Mononuclear cell (primary cell): ENCODE data around the gene SASH1. TPM values are rescaled to one million over a fixed set of nuclear protein-coding genes. Genes with fewer than 3 reads are reported as not detected.

ENCODE experiments used
- H3K27me3 ChIP-seq: 2 replicates; pipeline ENCODE4 v1.6.0; 2011; ENCODE audit warnings: low read length, control low read depth; ENCODE audit not compliant: insufficient read depth
- H3K4me1 ChIP-seq: 2 replicates; pipeline ENCODE4 v1.5.1; 2011; ENCODE audit warnings: mild to moderate bottlenecking, low read length, control low read depth; ENCODE audit not compliant: insufficient read depth
- H3K4me3 ChIP-seq: 2 replicates; pipeline ENCODE4 v1.5.1; 2011; ENCODE audit warnings: mild to moderate bottlenecking, low read length, moderate library complexity
- H3K9me3 ChIP-seq: 2 replicates; pipeline ENCODE4 v1.5.1; 2011; ENCODE audit warnings: low read depth, mild to moderate bottlenecking, control low read depth, low read length
- total RNA-seq: library from RNA; depleted of rRNA; stranded (reverse); fragments of >200 nt; gene quantifications from one replicate; pipeline ENCODE4 v1.2.3, GENCODE V29; 2012

Gene SASH1
- total RNA-seq, 1 donor: 1.7 TPM

- no peaks in the 10 kb centered on the region for H3K27me3 ChIP-seq
- no peaks in the 10 kb centered on the region for H3K4me1 ChIP-seq
- no peaks in the 10 kb centered on the region for H3K9me3 ChIP-seq
- no peak overlapping the region for H3K4me3 ChIP-seq
Observed at GRCh38 chr6:148455674-148456558, 113.3 kb downstream of the SASH1 start.

DNA sequence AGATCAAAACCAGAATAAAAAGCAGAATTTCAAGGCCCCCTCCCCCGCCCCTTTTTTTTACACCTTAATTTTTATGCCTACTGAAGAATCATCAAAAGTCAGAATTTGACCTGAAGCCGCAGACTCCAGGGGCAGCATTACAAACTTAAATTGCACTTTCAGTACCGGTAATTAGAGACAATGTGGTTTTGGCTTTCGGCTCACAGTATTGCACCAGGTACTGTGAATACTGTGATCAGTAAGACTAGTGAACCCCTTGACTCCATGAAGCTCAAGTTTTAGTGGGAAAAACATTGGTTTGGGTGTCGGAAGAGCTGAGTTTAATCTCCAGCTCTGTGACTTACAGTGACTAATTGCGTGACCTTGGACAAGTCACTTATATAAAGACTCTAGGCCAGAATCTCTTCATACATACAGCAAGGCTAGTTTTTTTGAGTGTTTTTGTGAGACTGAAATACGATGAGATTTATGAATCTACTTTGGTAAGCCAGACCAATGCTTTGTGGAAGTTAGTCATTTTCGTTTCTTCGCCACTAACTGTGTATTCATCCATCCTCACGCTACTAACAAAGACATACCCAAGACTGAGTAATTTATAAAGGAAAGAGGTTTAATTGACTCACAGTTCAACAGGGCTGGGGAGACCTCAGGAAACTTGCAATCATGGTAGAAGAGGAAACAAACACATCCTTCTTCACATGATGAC lies 114.7 kb downstream of the SASH1 start:
- Histone ChIP-seq H3K4me3 (no peak overlapping the region), H3K4me1 (no peaks in the 10 kb centered on the region), H3K9me3 (no peaks in the 10 kb centered on the region), H3K27me3 (no peaks in the 10 kb centered on the region)

DNA sequence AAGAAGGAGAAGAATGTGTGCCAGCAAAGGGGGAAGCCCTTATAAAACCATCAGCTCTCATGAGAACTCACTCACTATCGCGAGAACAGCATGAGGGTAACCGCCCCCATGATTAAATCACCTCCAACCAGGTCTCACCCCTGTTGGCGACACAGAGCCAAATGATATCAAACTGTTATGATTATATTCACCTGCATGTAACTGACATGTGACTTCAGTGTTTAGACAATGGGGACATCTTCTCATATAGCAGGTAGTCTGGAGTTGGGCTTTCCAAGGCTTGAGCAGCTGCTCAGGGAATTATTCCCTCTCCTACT lies 115.2 kb downstream of the SASH1 start:
- H3K4me1 ChIP-seq: no peaks in the 10 kb centered on the region
- H3K27me3 ChIP-seq: no peaks in the 10 kb centered on the region
- H3K9me3 ChIP-seq: no peaks in the 10 kb centered on the region
- H3K4me3 ChIP-seq: no peak overlapping the region

DNA sequence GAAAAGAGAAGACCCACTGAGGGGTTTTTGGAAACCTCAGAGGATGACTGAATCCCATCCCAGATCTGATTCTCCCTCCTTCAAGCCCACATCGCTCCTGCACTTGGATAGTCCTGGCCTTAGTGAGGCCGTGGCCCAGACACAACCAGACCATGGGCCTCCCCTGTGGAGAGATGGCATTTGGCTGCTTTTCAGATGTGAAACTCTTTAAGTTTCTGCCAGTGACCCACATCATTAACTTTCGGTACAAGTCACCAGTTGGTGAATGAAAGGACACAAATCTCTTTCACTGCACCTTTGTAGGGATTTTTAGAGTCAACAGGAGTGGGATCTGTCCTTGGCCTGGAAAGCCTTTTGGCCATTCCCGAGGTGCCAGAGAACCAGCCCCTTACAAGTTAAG lies 116.6 kb downstream of the SASH1 start:
- H3K4me1 ChIP-seq: no peaks in the 10 kb centered on the region
- no peaks in the 10 kb centered on the region for H3K27me3 ChIP-seq
- H3K9me3 ChIP-seq: no peaks in the 10 kb centered on the region
- H3K4me3 ChIP-seq: no peak overlapping the region

DNA sequence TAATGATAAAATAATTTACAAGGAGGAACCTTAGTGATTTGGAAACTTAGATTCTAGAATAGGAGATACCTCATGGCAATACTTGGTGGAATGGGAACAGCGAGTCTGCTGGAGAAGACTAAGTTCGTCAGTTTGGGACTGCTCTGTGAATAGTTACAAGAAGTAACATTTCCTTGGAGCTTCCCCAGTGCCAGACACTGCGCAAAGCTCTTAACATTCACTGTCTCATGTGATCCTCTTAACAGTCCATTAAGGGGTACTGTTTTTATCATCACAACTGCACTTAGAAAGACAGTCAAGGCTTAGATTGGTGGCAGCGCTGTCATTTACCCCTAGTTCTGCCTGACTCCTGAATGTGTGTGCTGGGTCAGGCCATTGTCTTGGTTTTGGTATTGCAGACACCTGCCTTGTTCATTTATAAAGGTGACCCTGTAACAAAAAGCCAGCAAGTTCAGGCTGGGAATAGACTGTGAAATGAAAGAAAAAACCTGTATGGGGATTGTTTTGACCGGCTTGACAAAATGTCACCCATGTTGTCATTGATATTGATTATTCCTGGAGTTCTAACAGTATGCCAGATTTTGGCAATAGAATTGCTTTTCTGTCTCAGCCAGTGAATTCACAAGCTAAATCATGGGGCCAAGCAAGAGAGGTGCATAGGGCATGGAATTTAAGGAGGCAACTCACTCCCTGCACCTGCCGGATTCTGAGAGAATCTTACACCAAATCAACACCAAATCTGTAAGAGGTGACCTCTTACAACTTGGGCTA lies 118.4 kb downstream of the SASH1 start:
- H3K9me3 ChIP-seq: no peaks in the 10 kb centered on the region
- no peaks in the 10 kb centered on the region for H3K27me3 ChIP-seq
- no peaks in the 10 kb centered on the region for H3K4me1 ChIP-seq
- H3K4me3 ChIP-seq: no peak overlapping the region

- H3K9me3 ChIP-seq: no peaks in the 10 kb centered on the region
- no peaks in the 10 kb centered on the region for H3K4me1 ChIP-seq
- no peak overlapping the region for H3K4me3 ChIP-seq
- H3K27me3 ChIP-seq: no peaks in the 10 kb centered on the region
Observed at GRCh38 chr6:148461986-148462577, 119.4 kb downstream of the SASH1 start.

DNA sequence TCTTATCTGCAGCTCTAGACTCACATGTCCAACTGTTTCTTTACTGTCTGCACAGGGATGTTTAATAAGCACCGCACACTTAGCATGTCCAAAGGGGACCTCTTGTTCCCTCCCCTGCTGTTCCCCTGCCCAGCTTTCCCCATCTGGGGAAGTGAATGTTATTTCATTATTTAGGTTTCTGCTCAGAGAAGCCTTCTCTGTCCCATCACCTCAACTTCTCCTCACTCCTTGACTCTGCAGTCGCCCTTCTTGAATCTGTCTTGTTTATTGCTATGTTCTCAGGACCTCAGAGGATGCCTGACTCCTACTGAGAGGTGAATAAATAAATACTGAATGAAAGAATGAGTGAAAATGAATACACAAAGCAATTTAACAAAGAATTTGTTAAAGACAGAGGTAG lies 121.0 kb downstream of the SASH1 start:
- Histone ChIP-seq H3K9me3 (no peaks in the 10 kb centered on the region), H3K27me3 (no peaks in the 10 kb centered on the region), H3K4me3 (no peak overlapping the region), H3K4me1 (no peaks in the 10 kb centered on the region)

GRCh38 chr6:148464319-148465010 lies 121.8 kb downstream of the SASH1 start:
- no peaks in the 10 kb centered on the region for H3K4me1 ChIP-seq
- no peak overlapping the region for H3K4me3 ChIP-seq
- no peaks in the 10 kb centered on the region for H3K27me3 ChIP-seq
- H3K9me3 ChIP-seq: no peaks in the 10 kb centered on the region

- no peaks in the 10 kb centered on the region for H3K9me3 ChIP-seq
- no peak overlapping the region for H3K4me3 ChIP-seq
Observed at GRCh38 chr6:148465011-148465335, 122.3 kb downstream of the SASH1 start.

DNA sequence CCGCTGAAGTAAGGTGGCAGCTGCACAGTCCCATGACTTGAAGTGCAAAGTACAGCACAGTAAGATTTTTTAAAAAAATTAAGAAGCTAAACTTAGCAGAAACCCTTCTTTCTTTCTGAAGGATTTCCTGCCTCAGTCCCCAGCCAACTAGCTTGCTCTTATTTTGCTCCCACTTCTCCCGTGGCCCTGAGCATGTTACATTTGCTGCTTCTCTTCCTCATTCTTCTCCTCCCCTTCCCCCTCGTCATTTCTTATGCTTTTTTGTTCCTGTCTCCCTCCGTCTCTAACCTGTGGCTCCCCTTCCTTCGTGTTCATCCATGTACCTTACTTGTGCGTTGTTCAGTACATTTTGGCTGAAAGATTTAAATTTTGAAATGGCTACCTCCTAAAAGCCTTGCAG lies 123.0 kb downstream of the SASH1 start:
- Histone ChIP-seq H3K9me3 (no peaks in the 10 kb centered on the region), H3K27me3 (no peaks in the 10 kb centered on the region), H3K4me3 (no peak overlapping the region), H3K4me1 (no peaks in the 10 kb centered on the region)

More at GRCh38 chr6:148465011-148465335, 122.3 kb downstream of the SASH1 start:
- Histone ChIP-seq H3K27me3 (no peaks in the 10 kb centered on the region), H3K4me1 (no peaks in the 10 kb centered on the region)

GRCh38 chr6:148466158-148466557 lies 123.5 kb downstream of the SASH1 start:
- H3K9me3 ChIP-seq: no peaks in the 10 kb centered on the region
- H3K27me3 ChIP-seq: no peaks in the 10 kb centered on the region
- H3K4me1 ChIP-seq: no peaks in the 10 kb centered on the region
- no peak overlapping the region for H3K4me3 ChIP-seq

- H3K4me3 ChIP-seq: no peak overlapping the region
- H3K4me1 ChIP-seq: no peaks in the 10 kb centered on the region
- H3K9me3 ChIP-seq: no peaks in the 10 kb centered on the region
- H3K27me3 ChIP-seq: no peaks in the 10 kb centered on the region
Observed at GRCh38 chr6:148467926-148468325, 125.3 kb downstream of the SASH1 start.

DNA sequence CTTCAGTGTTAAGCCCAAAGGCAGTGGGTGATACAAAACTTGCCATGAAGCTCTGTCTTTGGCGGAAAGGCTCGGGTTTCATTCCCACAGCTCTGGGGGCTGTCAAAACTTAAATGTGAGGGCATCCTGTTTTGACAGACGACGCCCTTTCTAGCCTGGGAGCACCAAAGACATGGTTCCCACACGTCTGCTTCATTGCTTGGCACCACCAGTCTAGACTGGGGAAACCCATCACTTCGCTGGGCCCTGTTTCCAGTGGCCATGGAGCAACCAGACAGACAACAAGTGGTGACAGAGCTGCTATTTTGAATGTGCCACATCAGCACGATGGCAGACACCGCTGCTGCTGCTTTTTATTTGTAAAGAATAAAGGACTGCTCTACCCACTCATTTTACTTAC lies 127.5 kb downstream of the SASH1 start:
- H3K27me3 ChIP-seq: no peaks in the 10 kb centered on the region
- H3K4me3 ChIP-seq: no peak overlapping the region
- no peaks in the 10 kb centered on the region for H3K9me3 ChIP-seq
- H3K4me1 ChIP-seq: no peaks in the 10 kb centered on the region

DNA sequence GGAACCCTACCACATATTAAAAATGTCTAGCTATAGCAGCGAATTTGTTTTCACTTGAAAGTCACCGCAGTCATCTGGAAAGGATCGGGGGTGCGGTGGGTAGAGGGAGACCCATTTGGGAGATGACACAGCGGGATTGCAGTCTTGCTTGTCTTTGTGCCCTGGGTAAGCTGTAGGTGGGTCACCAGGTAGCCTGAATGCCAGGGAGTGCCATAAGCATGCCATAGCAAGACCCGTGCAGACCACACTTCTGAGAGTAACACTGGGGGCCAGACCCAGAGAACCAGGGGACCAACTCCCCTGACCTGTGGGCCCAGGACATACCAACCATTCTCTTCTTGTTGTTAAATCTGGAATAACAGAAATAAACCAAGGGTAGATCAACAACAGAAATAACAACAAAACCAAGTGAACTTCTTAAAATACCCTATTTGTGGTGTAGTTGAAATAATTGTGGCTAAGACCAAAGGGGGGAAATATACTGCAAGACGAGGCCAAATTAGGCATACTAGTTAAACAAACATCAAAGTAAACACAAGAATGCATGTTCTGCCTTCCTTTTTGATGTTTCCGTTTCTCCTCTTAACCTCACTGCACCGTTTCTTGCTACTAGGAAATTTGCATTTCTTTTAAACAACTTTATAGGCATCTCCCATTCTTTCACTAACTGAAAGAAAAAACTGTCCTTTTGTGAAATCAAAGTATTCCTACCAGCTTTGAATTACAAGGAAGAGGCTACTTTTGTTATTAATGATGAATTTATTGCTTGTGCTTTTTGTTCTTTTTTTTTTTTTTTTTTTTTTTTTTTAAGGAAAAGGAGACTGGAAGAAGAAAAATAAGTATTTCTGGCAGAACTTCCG lies 128.2 kb downstream of the SASH1 start:
- Histone ChIP-seq H3K4me3 (no peak overlapping the region), H3K9me3 (no peaks in the 10 kb centered on the region), H3K27me3 (no peaks in the 10 kb centered on the region), H3K4me1 (no peaks in the 10 kb centered on the region)
